ENCODE measurements around the gene NPBWR2.
A peak's percentile ranks its signal among the peaks of the same experiment; 100 is the strongest.

The NPBWR2 gene

DNA sequence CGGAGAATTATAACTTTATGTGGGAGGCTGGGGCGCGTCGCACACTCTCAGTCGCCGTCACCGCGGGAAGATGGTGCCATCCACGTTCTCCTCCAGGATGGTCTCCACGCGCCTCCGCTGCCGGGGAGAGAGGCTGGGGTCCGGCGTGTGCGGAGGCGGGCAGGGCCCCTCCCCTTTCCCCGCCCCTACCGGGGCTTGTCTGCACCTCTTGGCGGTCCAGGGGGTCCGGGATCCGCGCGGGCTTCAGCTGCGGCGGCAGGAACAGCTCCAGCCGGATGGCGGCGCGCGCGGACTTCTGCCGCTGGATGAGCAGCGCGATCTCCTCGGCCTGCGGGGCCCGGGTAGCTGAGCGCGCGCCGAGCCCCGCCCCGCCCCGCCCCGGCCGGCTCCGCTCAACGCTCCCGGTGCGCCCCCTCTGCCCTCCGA, 24.0 kb downstream of the NPBWR2 start:
- no peaks in the 10 kb centered on the region for H3K36me3 ChIP-seq (ENCODE audit: control insufficient read depth, insufficient read depth, low read length)
- H3K27ac ChIP-seq (ENCODE audit: low read length) = no peak overlapping the region
- no CpG with 5 or more reads among the region's 52 CpGs for WGBS (ENCODE audit: insufficient coverage, insufficient read length)
- H3K4me1 ChIP-seq (ENCODE audit: control insufficient read depth, insufficient read depth, low read length) = peaks cover 3% of the 10 kb centered on the region; the same call in 1 of the 2 replicates
- peaks cover 10% of the 10 kb centered on the region; the same call in 1 of the 2 replicates for H3K27me3 ChIP-seq (ENCODE audit: control insufficient read depth, insufficient read depth, low read length)
- peak overlapping the region; percentile 35; the same call in 1 of the 2 replicates for H3K4me3 ChIP-seq (ENCODE audit: low read length)
- no peaks in the 10 kb centered on the region for H3K9me3 ChIP-seq (ENCODE audit: control insufficient read depth, insufficient read depth, low read length)
- no peak for DNase-seq (ENCODE audit: low read depth, low spot score)

DNA sequence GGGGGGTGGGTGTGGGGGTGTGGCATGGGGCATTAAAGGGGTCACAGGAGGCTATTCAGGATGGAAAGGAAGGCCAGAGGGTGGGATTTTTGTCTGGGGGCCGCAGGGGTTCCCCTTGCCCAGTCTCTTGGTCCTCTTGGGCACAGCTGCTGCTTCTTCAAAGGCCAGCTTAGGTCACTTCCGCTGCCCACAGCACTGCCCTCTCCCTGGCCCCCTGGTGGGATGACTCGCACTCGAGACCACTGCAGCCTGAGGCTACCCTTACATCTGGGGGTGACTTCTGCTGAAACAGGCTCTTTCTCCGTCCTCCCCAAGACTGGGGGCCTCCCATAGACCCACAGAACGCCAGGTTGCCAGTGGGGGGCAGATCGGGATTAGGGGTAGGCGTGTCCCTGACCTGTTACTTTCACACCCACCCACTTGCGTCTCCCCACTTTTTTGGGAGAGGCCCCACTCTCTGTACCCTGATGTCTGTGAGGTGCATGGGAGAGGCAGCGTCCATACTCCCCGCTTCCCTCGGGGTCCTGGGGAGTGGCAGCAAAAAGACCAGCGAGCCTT, 24.5 kb downstream of the NPBWR2 start:
- Histone ChIP-seq H3K4me3 (ENCODE audit: low read length) (peak overlapping the region; percentile 35; the same call in 1 of the 2 replicates), H3K27me3 (ENCODE audit: control insufficient read depth, insufficient read depth, low read length) (peaks cover 10% of the 10 kb centered on the region; the same call in 1 of the 2 replicates), H3K9me3 (ENCODE audit: control insufficient read depth, insufficient read depth, low read length) (no peaks in the 10 kb centered on the region), H3K36me3 (ENCODE audit: control insufficient read depth, insufficient read depth, low read length) (no peaks in the 10 kb centered on the region), H3K4me1 (ENCODE audit: control insufficient read depth, insufficient read depth, low read length) (peaks cover 5% of the 10 kb centered on the region; the same call in 1 of the 2 replicates), H3K27ac (ENCODE audit: low read length) (no peak overlapping the region)
- no peak for DNase-seq (ENCODE audit: low read depth, low spot score)
- no CpG with 5 or more reads among the region's 13 CpGs for WGBS (ENCODE audit: insufficient coverage, insufficient read length)

DNA sequence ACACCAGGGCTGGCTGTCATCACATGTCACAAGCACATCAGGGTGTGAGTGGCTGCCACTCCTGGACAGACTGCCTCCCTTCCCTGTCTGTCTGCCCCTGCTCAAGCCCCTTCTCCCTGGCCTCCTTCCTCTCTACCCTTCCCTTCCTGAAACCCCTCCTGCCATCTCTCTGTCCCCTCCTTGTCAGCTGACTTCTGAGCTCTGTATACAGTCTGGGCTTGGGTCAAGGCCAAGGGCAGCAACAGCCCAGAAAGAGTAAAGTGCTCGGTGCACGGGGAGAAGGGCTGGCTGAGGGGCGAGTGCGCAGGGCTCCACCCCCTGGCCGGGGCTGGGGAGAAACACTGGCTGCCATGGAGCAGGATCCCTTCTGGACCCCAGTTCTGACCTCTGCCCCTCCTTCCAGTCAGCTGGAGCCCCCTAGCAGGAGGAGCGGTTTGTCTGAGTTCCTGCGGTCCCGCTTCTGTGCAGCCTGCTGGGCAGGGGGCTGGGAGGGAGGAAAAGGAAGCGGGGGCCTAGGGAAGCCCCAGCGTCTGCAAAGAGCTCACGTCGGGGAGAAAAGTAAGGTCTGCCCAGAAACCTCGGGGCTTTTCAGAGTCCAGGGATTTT, 25.1 kb downstream of the NPBWR2 start:
- no CpG with 5 or more reads among the region's 13 CpGs for WGBS (ENCODE audit: insufficient coverage, insufficient read length)
- no peaks in the 10 kb centered on the region for H3K36me3 ChIP-seq (ENCODE audit: control insufficient read depth, insufficient read depth, low read length)
- H3K27ac ChIP-seq (ENCODE audit: low read length) = no peak overlapping the region
- H3K27me3 ChIP-seq (ENCODE audit: control insufficient read depth, insufficient read depth, low read length) = peaks cover 10% of the 10 kb centered on the region; the same call in 1 of the 2 replicates
- no peak overlapping the region for H3K4me3 ChIP-seq (ENCODE audit: low read length)
- no peak for DNase-seq (ENCODE audit: low read depth, low spot score)
- H3K4me1 ChIP-seq (ENCODE audit: control insufficient read depth, insufficient read depth, low read length) = peaks cover 5% of the 10 kb centered on the region; the same call in 1 of the 2 replicates
- H3K9me3 ChIP-seq (ENCODE audit: control insufficient read depth, insufficient read depth, low read length) = no peaks in the 10 kb centered on the region

DNA sequence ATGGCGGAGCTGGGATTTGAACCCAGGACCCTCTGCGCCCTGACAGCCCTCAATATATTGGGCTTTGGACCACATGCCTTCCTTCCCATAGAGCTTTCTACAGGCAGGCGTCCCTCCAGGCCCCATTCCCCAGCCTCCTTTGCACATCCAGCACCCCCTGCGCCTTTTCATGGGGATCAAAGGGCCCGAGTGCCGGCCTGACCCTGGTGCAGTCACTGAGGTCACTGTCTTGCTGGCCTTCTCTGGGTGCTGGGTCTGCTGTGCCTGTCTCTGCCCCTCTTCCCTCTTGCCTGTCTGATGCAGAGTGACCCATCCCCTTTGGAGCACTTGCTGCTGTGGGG, 25.8 kb downstream of the NPBWR2 start:
- H3K4me1 ChIP-seq (ENCODE audit: control insufficient read depth, insufficient read depth, low read length) = peaks cover 5% of the 10 kb centered on the region; the same call in 1 of the 2 replicates
- H3K4me3 ChIP-seq (ENCODE audit: low read length) = no peak overlapping the region
- WGBS (ENCODE audit: insufficient coverage, insufficient read length) = no CpG with 5 or more reads among the region's 6 CpGs
- H3K27ac ChIP-seq (ENCODE audit: low read length) = no peak overlapping the region
- peaks cover 10% of the 10 kb centered on the region; the same call in 1 of the 2 replicates for H3K27me3 ChIP-seq (ENCODE audit: control insufficient read depth, insufficient read depth, low read length)
- H3K9me3 ChIP-seq (ENCODE audit: control insufficient read depth, insufficient read depth, low read length) = no peaks in the 10 kb centered on the region
- DNase-seq (ENCODE audit: low read depth, low spot score) = no peak
- no peaks in the 10 kb centered on the region for H3K36me3 ChIP-seq (ENCODE audit: control insufficient read depth, insufficient read depth, low read length)

DNA sequence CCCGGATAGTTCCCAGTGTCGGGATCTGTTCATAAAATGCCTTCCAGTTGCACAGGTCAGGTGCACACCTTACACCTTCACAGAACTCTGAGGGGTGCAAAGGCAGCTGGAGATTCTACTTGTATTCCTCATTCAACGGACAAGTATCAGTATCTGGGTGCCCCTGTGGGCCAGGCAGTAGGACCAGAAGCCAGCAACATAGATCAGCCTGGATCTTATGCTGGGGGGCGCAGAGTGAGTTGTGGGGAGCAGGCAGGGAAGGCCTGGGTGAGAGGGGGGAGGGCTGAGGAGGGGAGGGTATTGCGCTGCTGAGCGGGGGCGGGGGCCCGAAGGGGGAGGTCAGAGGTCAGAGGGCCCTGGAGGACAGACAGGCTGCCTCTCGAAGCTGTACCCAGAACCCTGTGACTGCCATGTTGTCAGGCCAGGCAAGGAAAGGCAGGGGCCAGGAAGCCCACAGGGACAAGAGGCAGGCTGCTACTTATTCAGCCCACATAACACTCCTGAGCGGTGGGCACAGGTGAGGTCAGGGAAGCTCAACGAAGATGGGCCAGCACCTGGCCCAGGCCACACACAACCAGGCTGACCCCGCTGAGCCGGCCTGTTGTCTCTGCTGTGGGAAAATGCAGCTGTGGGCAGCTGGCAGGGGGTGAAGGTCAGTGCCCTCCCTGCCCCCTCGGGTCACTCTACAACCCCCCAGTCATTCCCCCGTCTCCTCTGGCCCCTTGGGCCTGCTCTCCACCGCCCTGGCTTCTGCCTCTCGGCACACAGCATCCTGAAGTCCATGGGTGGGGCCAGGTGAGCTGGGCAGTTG, 26.3 kb downstream of the NPBWR2 start:
- no peak overlapping the region for H3K4me3 ChIP-seq (ENCODE audit: low read length)
- no peak overlapping the region for H3K27ac ChIP-seq (ENCODE audit: low read length)
- DNase-seq (ENCODE audit: low read depth, low spot score) = no peak
- no peaks in the 10 kb centered on the region for H3K9me3 ChIP-seq (ENCODE audit: control insufficient read depth, insufficient read depth, low read length)
- no CpG with 5 or more reads among the region's 17 CpGs for WGBS (ENCODE audit: insufficient coverage, insufficient read length)
- no peaks in the 10 kb centered on the region for H3K36me3 ChIP-seq (ENCODE audit: control insufficient read depth, insufficient read depth, low read length)
- H3K27me3 ChIP-seq (ENCODE audit: control insufficient read depth, insufficient read depth, low read length) = peaks cover 10% of the 10 kb centered on the region; the same call in 1 of the 2 replicates
- H3K4me1 ChIP-seq (ENCODE audit: control insufficient read depth, insufficient read depth, low read length) = peaks cover 5% of the 10 kb centered on the region; the same call in 1 of the 2 replicates

DNA sequence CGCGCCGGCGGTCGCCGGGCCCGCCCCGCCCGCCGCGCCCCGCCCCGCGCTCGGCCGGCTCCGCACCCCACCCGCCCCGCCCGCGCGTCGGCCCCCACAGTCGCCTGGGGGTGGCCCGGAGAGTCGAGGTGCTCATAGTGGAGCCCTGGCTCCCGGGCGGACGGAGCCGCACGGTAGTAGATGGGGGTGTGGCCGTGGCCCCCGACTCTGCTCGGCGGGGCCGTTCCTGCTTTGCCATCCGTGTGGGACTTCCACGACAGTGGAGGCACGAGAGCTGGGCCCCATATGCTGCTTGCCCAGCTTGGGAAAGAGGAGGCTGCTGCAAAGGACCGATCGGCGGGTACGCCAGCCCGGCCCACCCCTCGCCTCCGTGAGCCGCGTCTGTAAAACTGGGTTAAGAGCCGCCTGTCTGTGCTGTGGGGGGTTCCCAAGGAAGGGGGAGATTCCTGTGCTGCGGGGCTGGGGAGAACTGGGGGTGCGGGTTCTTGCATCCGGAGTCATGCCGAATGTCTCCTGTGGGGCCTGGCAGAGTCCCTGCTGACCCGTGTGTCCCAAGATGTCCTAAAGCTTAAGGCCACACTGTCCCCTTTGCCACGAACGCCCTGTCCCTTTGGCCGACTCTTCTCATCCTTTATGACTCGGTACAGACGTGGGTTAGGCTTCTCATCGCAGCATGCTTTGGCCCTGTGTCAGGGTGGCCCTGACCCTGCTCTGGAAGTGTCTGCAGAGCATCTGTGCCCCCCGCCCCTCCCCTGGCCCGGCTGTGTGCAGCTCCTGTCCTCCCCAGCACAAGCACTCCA, 27.2 kb downstream of the NPBWR2 start, which contains the start of gene OPRL1:
Gene OPRL1 (plus strand): TSS at position 70 of the 800 bp plus-strand sequence. CDS start 12,639 bp downstream, outside the sequence.
- Histone ChIP-seq H3K4me3 (ENCODE audit: low read length) (peak within 1 kb of the TSS; percentile 40; the same call in 1 of the 2 replicates), H3K27me3 (ENCODE audit: control insufficient read depth, insufficient read depth, low read length) (peaks cover 10% of the 10 kb centered on the region; the same call in 1 of the 2 replicates), H3K4me1 (ENCODE audit: control insufficient read depth, insufficient read depth, low read length) (peaks cover 5% of the 10 kb centered on the region; the same call in 1 of the 2 replicates), H3K9me3 (ENCODE audit: control insufficient read depth, insufficient read depth, low read length) (no peaks in the 10 kb centered on the region), H3K27ac (ENCODE audit: low read length) (no peak within 1 kb of the TSS), H3K36me3 (ENCODE audit: control insufficient read depth, insufficient read depth, low read length) (no peaks in the 10 kb centered on the region)
- no peak for DNase-seq (ENCODE audit: low read depth, low spot score)
- no CpG with 5 or more reads among the region's 62 CpGs for WGBS (ENCODE audit: insufficient coverage, insufficient read length)

DNA sequence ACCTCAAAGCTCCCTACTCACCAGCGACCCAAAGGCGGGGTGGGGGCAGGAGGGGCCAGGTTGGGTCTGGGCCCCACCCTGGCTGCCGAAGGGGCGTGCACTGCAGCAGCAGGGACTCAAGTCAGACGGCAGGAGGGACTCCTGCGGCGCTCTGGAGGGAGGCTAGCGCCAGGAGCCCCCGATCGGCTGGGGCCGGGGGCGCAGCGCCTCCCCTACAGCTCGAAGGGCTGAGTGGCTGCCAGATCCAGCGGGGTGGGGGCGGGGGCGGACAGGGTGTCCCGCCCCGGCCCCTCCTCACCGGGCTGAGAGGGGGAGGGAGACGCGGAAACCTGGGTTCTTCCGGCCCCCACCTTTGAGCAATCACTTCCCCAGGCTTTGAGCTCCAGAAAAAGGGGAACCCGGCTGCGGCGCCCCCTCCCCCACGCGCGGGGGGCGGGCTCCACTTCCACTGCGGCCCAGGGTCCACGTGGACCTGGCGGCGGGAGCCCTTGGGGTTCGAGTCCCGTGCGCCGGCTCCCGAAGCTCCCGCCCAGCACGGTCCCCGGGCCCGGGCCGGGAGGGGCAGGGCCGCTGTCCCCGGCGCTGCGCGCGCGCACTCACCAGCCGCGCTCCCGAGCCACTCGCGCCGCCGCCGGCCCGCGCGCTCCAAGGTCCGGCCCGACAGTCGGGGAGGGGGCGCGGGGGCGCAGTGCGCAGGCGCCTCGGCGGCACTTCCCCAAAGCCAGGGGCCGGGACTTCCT, 27.9 kb downstream of the NPBWR2 start, which contains the start of gene RGS19:
Gene RGS19 (minus strand): TSS at position 246 of the 740 bp plus-strand sequence. CDS start 2,632 bp downstream, outside the sequence.
- no peak within 1 kb of the TSS for H3K27ac ChIP-seq (ENCODE audit: low read length)

DNA sequence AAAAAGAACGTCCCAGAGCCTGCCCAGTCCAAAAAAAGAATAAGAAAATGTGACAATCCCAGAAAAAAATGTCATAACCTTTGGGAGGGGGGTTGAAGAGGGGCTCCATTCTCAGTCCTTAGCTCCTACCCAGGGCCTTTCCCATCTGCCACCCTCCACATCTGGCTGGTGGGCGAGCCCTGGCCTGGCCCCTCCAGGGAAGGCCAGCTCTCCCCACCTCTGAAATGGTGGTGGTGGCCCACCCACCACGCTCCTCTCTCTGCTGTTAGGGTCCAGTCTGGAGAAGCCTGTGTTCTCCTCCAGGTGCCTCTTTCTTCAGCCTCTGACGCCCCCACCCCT, 28.5 kb downstream of the NPBWR2 start:
- Histone ChIP-seq H3K27ac (ENCODE audit: low read length) (no peak overlapping the region), H3K36me3 (ENCODE audit: control insufficient read depth, insufficient read depth, low read length) (no peaks in the 10 kb centered on the region)
- no CpG with 5 or more reads among the region's 4 CpGs for WGBS (ENCODE audit: insufficient coverage, insufficient read length)

More for the DNA sequence above, 27.9 kb downstream of the NPBWR2 start, which contains the start of gene RGS19:
- no CpG with 5 or more reads among the region's 73 CpGs for WGBS (ENCODE audit: insufficient coverage, insufficient read length)
- Histone ChIP-seq H3K4me3 (ENCODE audit: low read length) (peak within 1 kb of the TSS; percentile 40; the same call in 1 of the 2 replicates), H3K36me3 (ENCODE audit: control insufficient read depth, insufficient read depth, low read length) (no peaks in the 10 kb centered on the region), H3K4me1 (ENCODE audit: control insufficient read depth, insufficient read depth, low read length) (peaks cover 4% of the 10 kb centered on the region; the same call in 1 of the 2 replicates), H3K27me3 (ENCODE audit: control insufficient read depth, insufficient read depth, low read length) (peaks cover 5% of the 10 kb centered on the region; the same call in 1 of the 2 replicates), H3K9me3 (ENCODE audit: control insufficient read depth, insufficient read depth, low read length) (no peaks in the 10 kb centered on the region)
- DNase-seq (ENCODE audit: low read depth, low spot score) = no peak

DNA sequence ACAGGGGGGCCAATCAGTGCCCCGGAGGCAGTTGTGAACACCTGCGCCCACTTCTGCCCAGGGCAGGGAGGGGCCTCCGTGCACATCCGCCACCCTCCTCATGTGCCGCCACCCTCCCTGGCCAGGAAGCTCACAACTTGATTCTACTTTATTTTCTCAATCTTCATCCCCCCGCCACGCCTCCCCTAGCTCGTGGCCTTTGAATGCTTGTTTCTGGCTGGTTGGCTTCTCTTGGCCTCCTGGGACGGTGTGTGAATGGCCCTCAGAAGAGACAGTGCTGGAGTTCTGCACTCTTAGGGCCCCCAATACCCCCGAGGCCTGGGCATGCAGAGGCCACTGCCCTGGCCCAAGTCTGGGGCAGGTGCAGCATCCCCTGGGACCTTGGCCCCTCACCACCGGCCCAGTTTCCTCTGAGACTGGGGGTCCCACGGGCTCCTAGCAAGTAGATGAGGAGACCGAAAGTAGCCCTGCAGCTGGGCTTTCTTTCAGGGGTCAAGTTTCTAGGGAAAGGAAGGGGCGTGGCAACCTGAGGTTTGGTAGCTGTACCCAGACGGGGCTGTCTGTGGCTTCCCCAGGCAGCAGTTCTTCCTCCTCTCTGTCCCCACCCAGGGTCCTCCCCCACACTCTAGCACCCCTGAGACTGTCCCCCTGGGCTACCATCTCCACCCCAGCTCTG, 29.4 kb downstream of the NPBWR2 start:
- Histone ChIP-seq H3K27me3 (ENCODE audit: control insufficient read depth, insufficient read depth, low read length) (peaks cover under 1% of the 10 kb centered on the region; the same call in 1 of the 2 replicates), H3K4me1 (ENCODE audit: control insufficient read depth, insufficient read depth, low read length) (peaks cover 4% of the 10 kb centered on the region; the same call in 1 of the 2 replicates), H3K9me3 (ENCODE audit: control insufficient read depth, insufficient read depth, low read length) (no peaks in the 10 kb centered on the region), H3K4me3 (ENCODE audit: low read length) (no peak overlapping the region), H3K27ac (ENCODE audit: low read length) (no peak overlapping the region), H3K36me3 (ENCODE audit: control insufficient read depth, insufficient read depth, low read length) (no peaks in the 10 kb centered on the region)
- no CpG with 5 or more reads among the region's 15 CpGs for WGBS (ENCODE audit: insufficient coverage, insufficient read length)
- no peak for DNase-seq (ENCODE audit: low read depth, low spot score)

More for the DNA sequence above, 28.5 kb downstream of the NPBWR2 start:
- Histone ChIP-seq H3K4me1 (ENCODE audit: control insufficient read depth, insufficient read depth, low read length) (peaks cover 4% of the 10 kb centered on the region; the same call in 1 of the 2 replicates), H3K27me3 (ENCODE audit: control insufficient read depth, insufficient read depth, low read length) (peaks cover 2% of the 10 kb centered on the region; the same call in 1 of the 2 replicates), H3K9me3 (ENCODE audit: control insufficient read depth, insufficient read depth, low read length) (no peaks in the 10 kb centered on the region), H3K4me3 (ENCODE audit: low read length) (peak overlapping the region; percentile 40; the same call in 1 of the 2 replicates)
- no peak for DNase-seq (ENCODE audit: low read depth, low spot score)

Data from iPS DF 6.9 (cell line).